ENCODE measurements around the gene PCDHB16.

The PCDHB16 gene

GRCh38 chr5:141234109-141234667 is 52.0 kb downstream of the PCDHB16 start:
- DNase-seq (ENCODE audit: low read depth in 3 of 3): no peak
